ENCODE data around the gene ACE. TPM values are rescaled to one million over a fixed set of nuclear protein-coding genes. Genes with fewer than 3 reads are reported as not detected.

ACE gene
- total RNA-seq, 1 experiment from 2014 or later, result 5.4 TPM

GRCh38 chr17:63479495-63480184 lies 2.8 kb downstream of the ACE start:
- Histone ChIP-seq H3K9ac (ENCODE audit: extremely low read depth, insufficient read length, low read length) (no peak overlapping the region), H3K9me3 (ENCODE audit: control insufficient read depth, low read depth, low read length) (no peaks in the 10 kb centered on the region), H3K14ac (ENCODE audit: insufficient read depth, low read length) (no peak overlapping the region), H3K27ac (ENCODE audit: insufficient read length, low read depth, low read length) (no peak overlapping the region), H2BK120ac (ENCODE audit: low read depth, low read length, poor library complexity, severe bottlenecking) (no peak overlapping the region), H3K4ac (ENCODE audit: low read depth, low read length) (no peak overlapping the region), H3K27me3 (ENCODE audit: insufficient read depth, low read length) (no peaks in the 10 kb centered on the region; the same call in 1 of the 2 replicates), H2AFZ (ENCODE audit: low read length) (no peak overlapping the region), H3T11ph (ENCODE audit: low read length) (no peak overlapping the region), H3K18ac (ENCODE audit: insufficient read length, low read depth, low read length) (no peak overlapping the region), H2BK12ac (ENCODE audit: insufficient read length, low read depth, low read length) (no peak overlapping the region), H2AK5ac (ENCODE audit: insufficient read length, low read length) (no peak overlapping the region), H4K20me1 (ENCODE audit: control insufficient read depth, insufficient read depth, insufficient read length) (no peaks in the 10 kb centered on the region), H3K4me2 (ENCODE audit: insufficient read depth, insufficient read length, low read length) (no peak overlapping the region), H3K79me2 (ENCODE audit: insufficient read depth, low read length) (no peaks in the 10 kb centered on the region), H2BK5ac (ENCODE audit: insufficient read length, low read length) (no peak overlapping the region), H2BK15ac (ENCODE audit: low read depth, low read length) (no peak overlapping the region), H3K4me1 (ENCODE audit: insufficient read depth, low read length) (no peaks in the 10 kb centered on the region; the same call in 1 of the 2 replicates), H3K23ac (ENCODE audit: insufficient read length, low read depth, low read length) (no peak overlapping the region), H3K56ac (ENCODE audit: insufficient read length, low read depth, low read length) (no peak overlapping the region), H3K23me2 (ENCODE audit: insufficient read length, low read depth, low read length, poor library complexity, severe bottlenecking) (peaks cover 13% of the 10 kb centered on the region), H4K5ac (ENCODE audit: insufficient read length, low read depth, low read length) (no peak overlapping the region), H2BK20ac (ENCODE audit: low read depth, low read length, poor library complexity, severe bottlenecking) (no peak overlapping the region), H4K91ac (ENCODE audit: insufficient read length, low read depth, low read length) (no peak overlapping the region), H3K79me1 (ENCODE audit: insufficient read depth, low read depth, low read length, poor library complexity, severe bottlenecking) (no peaks in the 10 kb centered on the region), H4K8ac (replicated peaks; ENCODE audit: insufficient read length, low read depth, low read length) (no peak overlapping the region)
- peaks cover 33% of the 10 kb centered on the region for H3K27me3 Mint-ChIP-seq (ENCODE audit: low read depth)
- no peaks in the 10 kb centered on the region for H3K9me3 Mint-ChIP-seq
- no peak overlapping the region; a peak in 2 of 7 replicates for H3K27ac Mint-ChIP-seq
- no peaks in the 10 kb centered on the region for H3K36me3 Mint-ChIP-seq (ENCODE audit: insufficient read depth in 1 of 3, low read depth in 3 of 3)
- H3K4me1 Mint-ChIP-seq, result peaks cover 19 to 34% of the 10 kb centered on the region in 2 experiments
- no peak for TF ChIP-seq CTCF (conservative IDR thresholded peaks at IDR 0.05)
- H3K4me3 Mint-ChIP-seq, result no peak overlapping the region; a peak in 1 of 5 replicates
- no peak for DNase-seq
- no CpG with 5 or more reads among the region's 17 CpGs for WGBS (ENCODE audit: extremely low coverage, insufficient read length, low lambda C conversion rate)

Data from H9 (cell line).